NCI-H2081 treated with DMSO at 0.1 percent for 48 hours (cell line): ENCODE results near the gene UMODL1.

Source experiments
- DNase-seq: peaks from one replicate; lab custom pipeline; 2025; lab: John Stamatoyannopoulos, UW

The UMODL1 gene

GRCh38 chr21:42071146-42071737, at the start of gene UMODL1:
Gene UMODL1 (plus strand): TSS chr21:42071317. CDS start chr21:42071317, 0 bp downstream.
- DNase-seq: no peak

- DNase-seq: no peak
Measured at GRCh38 chr21:42021371-42022090, 49.6 kb upstream of the UMODL1 start.

- no peak for DNase-seq
Measured at GRCh38 chr21:42022091-42022430, 49.1 kb upstream of the UMODL1 start.

- DNase-seq: no peak
Measured at GRCh38 chr21:42022906-42023305, 48.2 kb upstream of the UMODL1 start.

GRCh38 chr21:42025376-42026081, 45.6 kb upstream of the UMODL1 start:
- no peak for DNase-seq

- no peak for DNase-seq
Measured at GRCh38 chr21:42026082-42026435, 45.1 kb upstream of the UMODL1 start.

- DNase-seq: no peak
Measured at GRCh38 chr21:42027085-42027821, 43.9 kb upstream of the UMODL1 start.

GRCh38 chr21:42027822-42028765, 43.0 kb upstream of the UMODL1 start:
- no peak for DNase-seq

GRCh38 chr21:42028766-42029425, 42.2 kb upstream of the UMODL1 start:
- DNase-seq: no peak

- no peak for DNase-seq
Measured at GRCh38 chr21:42030311-42030710, 40.8 kb upstream of the UMODL1 start.

GRCh38 chr21:42031241-42031640, 39.9 kb upstream of the UMODL1 start:
- no peak for DNase-seq

GRCh38 chr21:42031816-42032215, 39.3 kb upstream of the UMODL1 start:
- DNase-seq: no peak

- DNase-seq: no peak
Measured at GRCh38 chr21:42032266-42032665, 38.9 kb upstream of the UMODL1 start.

- DNase-seq: no peak
Measured at GRCh38 chr21:42032968-42033367, 38.1 kb upstream of the UMODL1 start.

GRCh38 chr21:42036313-42036712, 34.8 kb upstream of the UMODL1 start:
- no peak for DNase-seq

- DNase-seq: no peak
Measured at GRCh38 chr21:42037516-42037915, 33.6 kb upstream of the UMODL1 start.

- DNase-seq: no peak
Measured at GRCh38 chr21:42037943-42038342, 33.2 kb upstream of the UMODL1 start.

GRCh38 chr21:42038393-42038792, 32.7 kb upstream of the UMODL1 start:
- no peak for DNase-seq

- DNase-seq: no peak
Measured at GRCh38 chr21:42038826-42039425, 32.2 kb upstream of the UMODL1 start.

GRCh38 chr21:42039470-42039901, 31.6 kb upstream of the UMODL1 start:
- DNase-seq: no peak
